ENCODE measurements around the gene SART1.

DNA sequence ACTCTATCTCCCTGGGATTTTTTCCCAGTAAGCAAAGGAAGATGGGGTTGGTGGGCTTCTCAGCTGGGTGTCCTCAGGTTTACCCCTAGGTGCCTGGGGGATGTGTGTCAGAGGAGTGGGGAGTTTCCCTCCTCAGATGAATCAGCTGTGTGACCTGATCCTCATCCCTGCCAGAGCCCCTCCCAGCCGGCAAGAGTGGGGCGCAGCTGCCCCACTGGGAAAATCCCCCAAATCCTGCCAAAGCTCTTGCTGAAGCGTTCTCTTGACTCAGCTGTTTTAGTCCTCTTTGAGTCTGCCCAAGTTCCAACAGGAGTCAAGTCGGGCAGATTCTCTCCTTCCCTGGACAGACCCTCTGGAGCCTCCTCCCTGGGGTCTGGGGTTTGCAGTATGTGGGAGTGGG lies 48.7 kb upstream of the SART1 start:
- TF ChIP-seq, protein P1, sequence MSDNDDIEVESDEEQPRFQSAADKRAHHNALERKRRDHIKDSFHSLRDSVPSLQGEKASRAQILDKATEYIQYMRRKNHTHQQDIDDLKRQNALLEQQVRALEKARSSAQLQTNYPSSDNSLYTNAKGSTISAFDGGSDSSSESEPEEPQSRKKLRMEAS (IDR thresholded peaks at IDR 0.05): no peak
- TF ChIP-seq CEBPB (IDR thresholded peaks at IDR 0.05): no peak
- TF ChIP-seq NFIC (IDR thresholded peaks at IDR 0.05): no peak
- TF ChIP-seq, protein P2, sequence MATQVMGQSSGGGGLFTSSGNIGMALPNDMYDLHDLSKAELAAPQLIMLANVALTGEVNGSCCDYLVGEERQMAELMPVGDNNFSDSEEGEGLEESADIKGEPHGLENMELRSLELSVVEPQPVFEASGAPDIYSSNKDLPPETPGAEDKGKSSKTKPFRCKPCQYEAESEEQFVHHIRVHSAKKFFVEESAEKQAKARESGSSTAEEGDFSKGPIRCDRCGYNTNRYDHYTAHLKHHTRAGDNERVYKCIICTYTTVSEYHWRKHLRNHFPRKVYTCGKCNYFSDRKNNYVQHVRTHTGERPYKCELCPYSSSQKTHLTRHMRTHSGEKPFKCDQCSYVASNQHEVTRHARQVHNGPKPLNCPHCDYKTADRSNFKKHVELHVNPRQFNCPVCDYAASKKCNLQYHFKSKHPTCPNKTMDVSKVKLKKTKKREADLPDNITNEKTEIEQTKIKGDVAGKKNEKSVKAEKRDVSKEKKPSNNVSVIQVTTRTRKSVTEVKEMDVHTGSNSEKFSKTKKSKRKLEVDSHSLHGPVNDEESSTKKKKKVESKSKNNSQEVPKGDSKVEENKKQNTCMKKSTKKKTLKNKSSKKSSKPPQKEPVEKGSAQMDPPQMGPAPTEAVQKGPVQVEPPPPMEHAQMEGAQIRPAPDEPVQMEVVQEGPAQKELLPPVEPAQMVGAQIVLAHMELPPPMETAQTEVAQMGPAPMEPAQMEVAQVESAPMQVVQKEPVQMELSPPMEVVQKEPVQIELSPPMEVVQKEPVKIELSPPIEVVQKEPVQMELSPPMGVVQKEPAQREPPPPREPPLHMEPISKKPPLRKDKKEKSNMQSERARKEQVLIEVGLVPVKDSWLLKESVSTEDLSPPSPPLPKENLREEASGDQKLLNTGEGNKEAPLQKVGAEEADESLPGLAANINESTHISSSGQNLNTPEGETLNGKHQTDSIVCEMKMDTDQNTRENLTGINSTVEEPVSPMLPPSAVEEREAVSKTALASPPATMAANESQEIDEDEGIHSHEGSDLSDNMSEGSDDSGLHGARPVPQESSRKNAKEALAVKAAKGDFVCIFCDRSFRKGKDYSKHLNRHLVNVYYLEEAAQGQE (IDR thresholded peaks at IDR 0.05; ENCODE audit: low read depth): no peak
- TF ChIP-seq TAF1 (IDR thresholded peaks at IDR 0.05; ENCODE audit: low read depth): no peak
